ENCODE results near the gene OR5AR1. TPM values are rescaled to one million over a fixed set of nuclear protein-coding genes. Genes with fewer than 3 reads are reported as not detected.
"Not testable (repeated sequence)": the region's sequence is repeated elsewhere in the genome, so short reads cannot be mapped to it uniquely, and the experiment has no call there.

Gene OR5AR1
- total RNA-seq = not detected

DNA sequence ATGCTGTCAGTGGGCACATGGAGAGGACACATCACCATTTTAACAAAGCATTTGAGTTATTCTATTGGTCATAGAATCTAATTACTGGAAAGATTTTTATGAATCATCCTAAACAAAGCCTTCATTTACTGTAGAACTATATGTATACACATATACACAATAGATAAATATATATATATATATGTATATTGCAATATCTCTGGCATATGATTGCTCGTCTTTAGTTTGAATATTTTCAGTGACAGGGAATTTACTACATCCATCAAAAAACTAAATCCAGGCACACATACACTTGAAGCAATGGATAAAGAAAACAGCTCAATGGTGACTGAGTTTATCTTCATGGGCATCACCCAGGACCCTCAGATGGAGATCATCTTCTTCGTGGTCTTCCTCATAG lies at the start of gene OR5AR1:
Gene OR5AR1, plus strand, starts transcription at position 301 of the 400 bp plus-strand sequence. Its CDS starts 0 bp downstream, at position 301.
- no peak for DNase-seq

DNA sequence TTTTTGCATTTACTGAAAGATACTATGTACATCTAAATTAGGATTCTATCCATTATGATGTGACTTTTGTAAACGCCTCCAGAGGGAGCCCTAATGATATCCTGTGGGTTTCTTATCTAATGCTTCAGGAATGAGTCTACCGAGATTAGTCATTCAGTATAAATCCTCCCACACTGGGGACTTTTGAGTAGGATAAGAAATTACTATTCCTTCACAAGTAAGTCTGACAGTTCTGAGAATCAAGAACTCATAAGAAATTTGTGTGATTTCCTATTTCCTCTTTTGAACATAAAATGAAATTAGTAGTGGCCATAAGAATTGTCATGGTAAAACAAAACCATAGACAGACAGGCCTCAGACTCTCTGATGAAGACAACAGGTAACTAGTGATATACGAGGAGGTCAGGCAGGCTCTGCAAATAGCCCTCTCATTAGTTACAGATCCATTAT lies 38.8 kb upstream of the OR5AR1 start:
- no peak for DNase-seq

DNA sequence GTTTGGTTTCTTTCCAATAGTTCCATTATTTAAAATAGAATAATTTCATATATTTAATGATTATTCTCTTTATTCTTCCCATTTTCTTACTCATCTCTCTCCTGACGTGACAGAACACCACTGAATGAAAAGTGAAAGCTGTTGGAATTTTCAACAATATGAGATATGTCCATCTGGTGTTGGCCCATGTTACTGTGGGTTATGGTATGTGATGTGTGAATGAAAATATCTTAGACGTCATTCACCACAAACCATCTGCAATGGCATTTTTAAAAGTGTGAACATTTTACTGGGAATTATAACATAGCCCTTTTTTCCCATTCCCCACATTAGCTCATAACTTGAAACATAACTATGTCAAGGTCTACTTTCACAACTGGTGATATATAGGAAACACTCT lies 37.5 kb upstream of the OR5AR1 start:
- no peak for DNase-seq

DNA sequence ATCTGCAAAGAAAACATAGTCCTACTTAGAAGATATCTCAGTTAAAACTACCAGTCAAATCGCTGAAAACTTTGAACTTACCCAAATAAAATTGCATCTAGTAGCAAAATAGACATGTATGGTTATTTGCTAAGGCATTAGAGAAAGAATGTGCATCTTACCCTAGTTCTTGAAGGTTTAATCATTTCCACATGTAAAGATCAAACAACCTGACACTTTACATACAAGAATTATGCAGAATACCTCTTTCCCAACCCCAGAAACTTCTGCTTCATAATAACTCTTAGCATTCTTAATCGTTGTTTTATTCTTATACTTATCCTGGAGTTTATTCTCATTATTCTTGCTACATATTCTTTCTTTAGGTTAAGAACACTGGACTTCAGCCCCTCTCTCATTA lies 31.2 kb upstream of the OR5AR1 start:
- no peak for DNase-seq

DNA sequence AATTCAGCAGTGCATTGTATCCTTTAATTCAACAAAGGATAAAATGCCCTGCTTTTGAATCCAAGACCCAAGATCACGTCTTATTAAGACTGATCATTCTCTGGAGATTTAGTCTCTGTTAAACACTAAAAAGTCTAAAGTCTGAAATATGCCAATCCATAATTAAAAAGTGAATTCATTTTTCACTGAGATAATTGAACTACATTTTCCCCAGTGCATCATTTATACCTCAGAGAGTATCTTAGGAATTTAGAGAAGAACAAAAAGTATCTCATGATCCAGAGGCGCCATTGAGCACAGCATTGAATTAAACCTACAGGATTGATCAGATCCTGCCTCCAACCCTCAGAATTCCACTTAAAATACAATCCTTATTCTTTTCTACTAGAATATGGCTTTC lies 26.6 kb upstream of the OR5AR1 start:
- DNase-seq = no peak

DNA sequence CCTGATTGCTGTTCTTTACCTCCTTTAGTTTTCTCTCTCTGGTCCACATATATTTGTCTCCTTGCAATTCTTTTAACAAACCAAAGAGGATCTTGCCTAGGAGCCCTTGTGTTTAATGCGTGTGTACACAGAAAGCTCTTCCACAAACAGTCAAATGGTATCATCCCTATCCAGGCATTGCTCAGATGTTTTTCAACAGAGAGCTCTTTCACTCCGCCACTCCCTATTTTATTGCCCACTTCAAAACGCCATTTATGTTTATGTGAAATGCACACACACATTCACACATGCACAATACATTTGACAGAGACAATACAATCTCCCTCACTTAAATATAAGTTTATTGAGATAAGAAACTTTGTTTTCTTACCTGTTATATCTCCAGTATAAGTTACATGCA lies 26.0 kb upstream of the OR5AR1 start:
- DNase-seq = no peak

DNA sequence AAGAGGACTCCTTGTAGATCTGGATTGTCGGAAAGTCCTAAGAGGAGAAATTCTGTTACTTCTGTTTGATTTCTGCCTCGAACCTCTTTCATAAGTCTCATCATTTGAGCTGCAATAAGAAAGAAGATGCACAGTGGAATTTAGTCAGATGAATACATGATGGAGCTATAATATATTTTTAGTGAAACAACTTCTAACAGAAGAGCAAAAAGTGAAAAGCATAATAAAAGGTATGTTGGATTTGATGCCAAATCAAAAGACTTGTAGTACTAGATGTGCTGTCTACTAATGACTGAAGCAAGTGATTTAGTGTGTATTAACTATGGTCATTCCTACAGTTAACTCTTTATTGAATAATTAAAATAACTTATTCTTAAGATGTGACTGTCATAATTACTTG lies 21.1 kb upstream of the OR5AR1 start, which contains the start of gene OR5AP2:
Gene OR5AP2, minus strand, starts transcription at position 101 of the 400 bp plus-strand sequence. Its CDS starts 0 bp downstream, at position 101.
- DNase-seq = no peak

DNA sequence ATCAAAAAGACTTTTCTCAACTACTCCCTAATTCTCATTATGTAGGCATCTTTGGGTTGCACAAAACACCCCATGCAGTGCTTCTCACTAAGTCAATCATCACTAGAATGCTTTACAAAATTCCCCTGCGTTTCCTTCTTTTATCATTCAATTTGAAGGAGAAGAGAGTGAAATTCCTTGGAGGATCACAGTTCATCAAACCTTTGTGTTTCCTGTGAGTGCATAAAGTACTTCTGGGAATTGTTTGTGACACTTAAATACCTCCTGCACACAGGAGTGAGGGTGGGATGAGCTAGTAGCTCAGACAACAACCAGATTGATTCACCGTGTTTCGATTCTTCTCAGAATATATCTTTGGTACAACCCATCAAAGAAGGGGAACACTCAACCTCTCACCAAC lies 3.7 kb upstream of the OR5AR1 start:
- DNase-seq = no peak

DNA sequence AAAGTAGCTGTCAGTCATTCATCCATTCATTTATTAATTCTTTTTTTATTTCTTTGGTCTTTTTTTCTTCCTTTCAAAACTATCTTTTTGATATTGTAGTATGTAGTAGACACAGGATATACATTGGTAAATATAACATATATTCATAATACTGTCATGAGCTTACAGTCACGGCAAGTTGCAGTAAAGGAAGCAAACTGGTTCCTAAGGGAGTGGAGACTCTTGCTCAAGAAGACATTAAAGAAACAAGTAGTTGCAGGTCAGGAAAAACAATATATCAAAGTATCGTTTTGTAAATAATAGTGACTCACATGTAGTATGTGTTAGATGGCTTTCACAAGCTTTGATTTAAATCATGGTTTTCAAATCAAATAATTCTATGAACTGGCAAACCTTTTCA lies 7.5 kb downstream of the OR5AR1 start:
- DNase-seq = no peak

DNA sequence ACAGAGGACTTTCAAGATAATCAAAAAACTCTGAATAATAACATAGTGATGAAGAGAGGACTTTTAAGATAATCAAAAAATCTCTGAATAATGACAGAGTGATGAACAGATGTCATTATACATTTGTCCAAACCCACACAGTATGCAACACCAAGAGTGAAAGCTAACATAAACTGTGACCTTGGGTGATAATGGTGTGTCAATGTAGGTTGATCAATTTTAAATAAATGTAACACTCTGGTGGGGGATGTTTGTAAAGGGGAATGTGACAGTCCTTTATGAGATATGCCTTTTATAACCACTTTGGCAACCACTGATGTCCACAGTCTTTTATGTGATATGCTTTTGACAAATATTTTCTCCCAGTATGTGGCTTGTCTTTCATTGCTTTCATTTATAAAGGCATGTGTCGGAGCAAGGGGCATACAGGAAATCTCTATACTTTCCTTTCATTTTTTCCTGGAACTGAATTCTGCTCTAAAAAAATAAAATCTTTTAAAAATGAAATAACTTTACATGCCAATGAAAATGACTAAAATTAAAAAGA lies 25.1 kb downstream of the OR5AR1 start:
- DNase-seq = no peak

DNA sequence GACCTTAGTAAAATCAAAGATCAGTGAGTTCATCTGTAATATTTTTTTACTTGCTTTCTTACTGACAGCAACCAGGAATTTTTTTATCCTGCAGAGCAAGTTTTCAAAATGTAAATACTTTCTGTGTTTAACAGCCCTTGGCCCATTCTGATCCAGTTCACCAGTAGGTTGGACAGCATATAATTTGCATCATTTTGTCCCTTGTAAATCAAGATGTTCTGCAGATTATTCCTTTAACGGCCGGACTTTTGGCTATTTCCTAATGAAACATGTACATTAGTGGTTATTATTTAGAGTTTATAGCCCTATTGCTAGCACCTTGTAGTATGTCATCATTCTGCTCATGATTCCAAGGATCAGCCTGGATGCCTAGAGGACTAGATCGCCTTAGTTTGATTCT lies 27.7 kb downstream of the OR5AR1 start:
- DNase-seq = not testable (repeated sequence)

DNA sequence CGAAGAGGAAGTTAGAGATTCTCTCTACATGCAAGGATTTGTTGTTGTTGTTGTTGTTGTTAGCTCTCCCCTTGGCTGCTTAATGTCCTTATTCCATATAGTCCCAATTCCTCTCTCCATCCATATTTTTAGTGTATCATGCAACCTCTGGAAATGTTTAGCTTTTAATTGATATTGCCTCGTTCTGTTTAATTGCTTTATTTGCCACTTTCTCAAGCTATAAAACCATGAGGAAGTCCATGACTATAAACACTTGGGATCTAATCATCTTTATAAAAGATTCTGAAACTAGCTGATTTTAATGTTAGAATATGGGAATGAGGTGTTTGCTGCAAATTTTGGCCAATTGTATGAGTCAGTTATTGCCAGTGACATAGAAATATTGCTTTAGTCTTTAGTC lies 29.9 kb downstream of the OR5AR1 start:
- DNase-seq = no peak

DNA sequence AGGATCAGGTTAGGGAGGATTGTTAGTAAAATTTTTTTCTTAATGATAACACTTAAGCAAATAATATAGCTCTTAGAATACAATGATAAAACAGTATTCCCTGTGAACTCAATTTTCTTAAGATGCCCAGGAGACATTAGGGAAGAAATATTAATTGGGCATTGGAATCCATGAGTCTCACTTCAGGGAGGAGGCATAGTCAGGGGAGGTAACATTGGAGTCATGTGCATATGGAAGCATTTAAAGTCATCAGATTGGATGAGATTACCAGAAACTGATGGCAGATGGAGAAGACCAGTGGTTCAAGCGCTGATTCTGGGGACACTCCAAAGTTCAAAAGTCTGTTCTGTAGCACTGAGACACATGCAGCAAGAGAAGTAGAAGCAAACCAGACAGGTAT lies 35.3 kb downstream of the OR5AR1 start, which contains the start of gene OR9G1:
Gene OR9G1, plus strand, starts transcription at position 301 of the 400 bp plus-strand sequence. CDS start 1,293 bp downstream, outside the sequence.
- no peak for DNase-seq

DNA sequence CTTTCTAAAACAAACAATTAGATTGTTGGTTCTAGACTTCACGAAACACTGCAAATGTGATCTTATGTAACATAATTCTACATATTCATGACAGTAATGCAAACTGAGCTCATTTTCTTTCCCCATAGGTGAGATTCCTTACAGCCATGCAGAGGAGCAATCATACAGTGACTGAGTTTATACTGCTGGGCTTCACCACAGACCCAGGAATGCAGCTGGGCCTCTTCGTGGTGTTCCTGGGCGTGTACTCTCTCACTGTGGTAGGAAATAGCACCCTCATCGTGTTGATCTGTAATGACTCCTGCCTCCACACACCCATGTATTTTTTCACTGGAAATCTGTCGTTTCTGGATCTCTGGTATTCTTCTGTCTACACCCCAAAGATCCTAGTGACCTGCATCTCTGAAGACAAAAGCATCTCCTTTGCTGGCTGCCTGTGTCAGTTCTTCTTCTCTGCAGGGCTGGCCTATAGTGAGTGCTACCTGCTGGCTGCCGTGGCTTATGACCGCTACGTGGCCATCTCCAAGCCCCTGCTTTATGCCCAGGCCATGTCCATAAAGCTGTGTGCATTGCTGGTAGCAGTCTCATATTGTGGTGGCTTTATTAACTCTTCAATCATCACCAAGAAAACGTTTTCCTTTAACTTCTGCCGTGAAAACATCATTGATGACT lies 36.9 kb downstream of the OR5AR1 start:
- DNase-seq = no peak

DNA sequence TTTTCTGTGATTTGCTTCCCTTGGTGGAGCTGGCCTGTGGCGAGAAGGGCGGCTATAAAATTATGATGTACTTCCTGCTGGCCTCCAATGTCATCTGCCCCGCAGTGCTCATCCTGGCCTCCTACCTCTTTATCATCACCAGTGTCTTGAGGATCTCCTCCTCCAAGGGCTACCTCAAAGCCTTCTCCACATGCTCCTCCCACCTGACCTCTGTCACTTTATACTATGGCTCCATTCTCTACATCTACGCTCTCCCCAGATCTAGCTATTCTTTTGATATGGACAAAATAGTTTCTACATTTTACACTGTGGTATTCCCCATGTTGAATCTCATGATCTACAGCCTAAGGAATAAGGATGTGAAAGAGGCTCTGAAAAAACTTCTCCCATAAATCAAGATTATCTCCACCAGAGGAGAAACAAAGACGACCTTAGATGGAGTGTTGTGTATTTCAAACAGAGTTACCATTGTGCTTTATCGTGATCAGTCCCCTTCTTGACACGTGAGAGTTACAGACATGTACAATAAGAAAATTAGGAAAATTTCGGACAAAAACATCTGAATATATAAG lies 37.5 kb downstream of the OR5AR1 start:
- no peak for DNase-seq

DNA sequence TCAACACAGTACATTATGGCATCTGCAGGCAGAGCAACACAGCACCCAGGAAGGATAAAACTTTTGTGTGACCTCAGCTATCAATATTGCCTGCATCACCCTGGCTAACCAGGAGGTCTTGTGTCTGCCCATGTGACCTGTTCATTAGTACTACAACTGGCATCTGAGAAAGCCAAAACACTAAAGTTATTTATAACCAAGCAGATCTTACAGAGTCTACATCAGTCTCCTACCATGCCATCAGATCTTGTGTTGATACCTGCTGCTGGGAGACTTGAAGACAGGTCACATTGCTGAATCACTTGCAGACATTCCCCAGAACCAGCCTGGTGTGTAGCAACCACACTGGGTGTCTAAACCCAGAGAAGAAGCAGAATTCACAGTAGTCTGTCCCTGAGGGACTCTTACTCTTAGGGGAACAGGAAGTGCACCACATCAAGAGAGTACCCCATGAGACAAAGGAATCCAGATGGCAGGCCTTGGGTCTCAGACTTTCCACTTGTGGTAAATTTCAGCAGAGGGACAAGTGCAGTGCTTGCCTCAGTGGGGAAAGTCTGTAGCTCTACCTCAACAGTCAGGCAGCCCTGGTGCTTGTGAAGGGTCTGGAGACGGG lies 42.4 kb downstream of the OR5AR1 start:
- DNase-seq = no peak

DNA sequence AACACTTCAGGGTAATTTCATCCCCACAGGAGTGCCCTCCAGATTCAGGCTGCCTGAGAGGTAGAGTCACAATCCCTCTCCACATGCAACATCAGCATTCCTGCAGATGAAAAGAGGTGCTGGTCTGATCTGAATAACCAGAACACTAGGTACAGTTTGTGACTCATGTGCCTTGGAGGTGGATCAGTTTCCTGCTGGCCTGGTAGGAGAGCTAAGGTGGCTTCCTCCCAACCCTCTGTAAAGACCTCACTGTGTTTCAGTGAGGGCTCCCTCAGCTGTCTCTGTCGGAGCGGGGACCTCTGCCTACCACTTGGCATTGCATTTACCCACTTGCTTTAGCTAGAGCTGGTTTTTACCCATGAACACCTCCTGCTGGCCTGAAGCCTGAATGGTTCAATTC lies 43.0 kb downstream of the OR5AR1 start:
- no peak for DNase-seq

DNA sequence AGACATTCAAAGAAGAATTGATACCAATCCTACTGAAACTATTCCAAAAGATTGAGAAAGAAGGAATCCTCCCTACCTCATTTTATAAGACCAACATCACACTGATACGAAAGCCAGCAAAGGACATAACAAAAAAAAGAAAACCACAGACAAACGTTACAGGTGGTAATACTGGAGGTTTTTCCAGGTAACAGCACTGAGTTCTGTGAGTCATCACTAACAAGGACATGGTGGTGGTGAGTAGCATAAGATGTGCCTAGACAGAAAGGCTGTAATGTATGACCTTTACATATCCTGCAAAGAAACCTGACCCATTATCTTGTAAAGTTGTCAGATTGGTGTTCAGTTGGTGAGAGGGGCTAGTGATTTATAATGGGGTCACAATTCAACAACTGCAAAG lies 50.7 kb downstream of the OR5AR1 start:
- DNase-seq = no peak

Data from effector CD4-positive, alpha-beta T cell (primary cell).